B cell (primary cell): ENCODE measurements around the gene MROH8. TPM values are rescaled to one million over a fixed set of nuclear protein-coding genes. Genes with fewer than 3 reads are reported as not detected.

Source experiments
- ATAC-seq: fragments of 200-7000 bp; cut with Tn5 transposase; one replicate; pipeline ENCODE4 v1.10.0; 2021; ENCODE audit warnings: low read depth, mild to moderate bottlenecking, moderate number of reproducible peaks, moderate library complexity
- CTCF ChIA-PET: fragments of 350-600 bp; sonication (Branson Sonifier 250); formaldehyde crosslinking; loops from one replicate; lab custom pipeline; 2021; ENCODE audit warnings: antibody characterized with exemption, inconsistent platforms; lab: Charles Lee
- POLR2A ChIA-PET: fragments of 350-600 bp; sonication (Branson Sonifier 250); formaldehyde crosslinking; loops from one replicate; lab custom pipeline; 2021; ENCODE audit warnings: antibody characterized with exemption; lab: Charles Lee
- DNase-seq: peaks from one replicate; pipeline ENCODE4 v3.0.0; 2013
- H2AFZ ChIP-seq: 2 replicates; pipeline ENCODE4 v1.6.1; 2012; ENCODE audit warnings: mild to moderate bottlenecking, low read depth, low read length; ENCODE audit not compliant: insufficient read depth, poor library complexity, severe bottlenecking
- H3K27ac ChIP-seq, 2 donors: 1 replicate in 1 of 2; 2 replicates in 1 of 2; pipeline ENCODE4 v1.5.1; 2012 to 2013; ENCODE audit warnings: low read length in 2 of 2, mild to moderate bottlenecking in 2 of 2, moderate library complexity in 1 of 2
- H3K27me3 ChIP-seq, 4 experiments: fragments of 200-600 bp in 1 of 4; sonication (generic) in 1 of 4; replicated peaks in 1 of 4; 1 replicate in 2 of 4; 2 replicates in 2 of 4; pipeline versions ENCODE4 v1.6.1 to v1.7.0; 2013 to 2016; ENCODE audit warnings: low read length in 3 of 4, mild to moderate bottlenecking in 2 of 4, mixed read lengths in 1 of 4, moderate library complexity in 1 of 4; ENCODE audit not compliant: insufficient read depth in 4 of 4, control insufficient read depth in 3 of 4; ENCODE audit errors: control extremely low read depth in 1 of 4
- H3K36me3 ChIP-seq, 2 experiments: replicated peaks in 1 of 2; 1 replicate in 1 of 2; 2 replicates in 1 of 2; pipeline versions ENCODE4 v1.6.1 to v1.7.1; 2013; ENCODE audit warnings: low read length in 1 of 2; ENCODE audit not compliant: insufficient read depth in 2 of 2, control insufficient read depth in 1 of 2; ENCODE audit errors: control extremely low read depth in 1 of 2, extremely low read depth in 1 of 2
- H3K4me1 ChIP-seq, 2 donors: fragments of 200-600 bp in 1 of 2; sonication (generic) in 1 of 2; 1 replicate in 1 of 2; 2 replicates in 1 of 2; pipeline versions ENCODE4 v1.5.1 to v1.6.1; 2013 to 2017; ENCODE audit warnings: low read length in 2 of 2; ENCODE audit not compliant: control insufficient read depth in 2 of 2, insufficient read depth in 2 of 2
- H3K4me2 ChIP-seq: replicated peaks from 2 replicates; pipeline ENCODE3; 2012; ENCODE audit warnings: mild to moderate bottlenecking, low read depth, low read length; ENCODE audit not compliant: poor library complexity, severe bottlenecking
- H3K4me3 ChIP-seq, 5 experiments: fragments of 200-600 bp in 1 of 5; sonication (generic) in 1 of 5; 1 replicate in 3 of 5; 2 replicates in 2 of 5; pipeline versions ENCODE4 v1.5.1 to v1.7.0; 2011 to 2016; ENCODE audit warnings: low read length in 4 of 5, mild to moderate bottlenecking in 4 of 5, low read depth in 2 of 5, control low read depth in 1 of 5, moderate library complexity in 1 of 5; ENCODE audit not compliant: insufficient read depth in 1 of 5; ENCODE audit errors: control extremely low read depth in 1 of 5, extremely low read depth in 1 of 5
- H3K79me2 ChIP-seq: fragments of 200-600 bp; sonication (generic); one replicate; pipeline ENCODE4 v1.6.0; 2016; ENCODE audit warnings: low read length; ENCODE audit not compliant: control insufficient read depth, insufficient read depth
- H3K9ac ChIP-seq: fragments of 200-600 bp; sonication (generic); 2 replicates; pipeline ENCODE4 v1.6.1; 2017; ENCODE audit warnings: mild to moderate bottlenecking, low read length, moderate library complexity
- H3K9me3 ChIP-seq, 3 donors: one replicate each; pipeline versions ENCODE4 v1.6.1 to v1.7.1; 2013; ENCODE audit warnings: low read length in 2 of 3; ENCODE audit not compliant: control insufficient read depth in 2 of 3, insufficient read depth in 1 of 3; ENCODE audit errors: control extremely low read depth in 1 of 3
- H4K20me1 ChIP-seq: 2 replicates; pipeline ENCODE4 v1.6.0; 2012; ENCODE audit warnings: mild to moderate bottlenecking, low read length; ENCODE audit not compliant: insufficient read depth, control insufficient read depth, poor library complexity, severe bottlenecking
- H3K27ac Mint-ChIP-seq: one replicate; pipeline ENCODE4 v1.8.0; 2021; ENCODE audit warnings: mixed read lengths
- H3K27me3 Mint-ChIP-seq: one replicate; pipeline ENCODE4 v1.8.0; 2021; ENCODE audit warnings: mixed read lengths
- H3K4me1 Mint-ChIP-seq: one replicate; pipeline ENCODE4 v1.8.0; 2021; ENCODE audit warnings: mixed read lengths
- H3K4me3 Mint-ChIP-seq: one replicate; pipeline ENCODE4 v1.8.0; 2021; ENCODE audit warnings: mixed read lengths
- H3K9me3 Mint-ChIP-seq: one replicate; pipeline ENCODE4 v1.8.0; 2022; ENCODE audit warnings: mixed read lengths; ENCODE audit not compliant: insufficient read depth
- EZH2 ChIP-seq: IDR thresholded peaks from 2 replicates; pipeline ENCODE4 v1.6.1; 2012; ENCODE audit warnings: borderline replicate concordance, low read depth, mild to moderate bottlenecking, moderate library complexity, low read length; ENCODE audit not compliant: insufficient read depth, poor library complexity, severe bottlenecking
- WGBS: methylation state at CpG from one replicate; pipeline ENCODE4 v1.1.5; 2013; ENCODE audit warnings: missing lambda C conversion rate; ENCODE audit not compliant: insufficient coverage; 5-methylcytosine and 5-hydroxymethylcytosine counted together
- intact Hi-C: fragments of 100-400 bp; cut with micrococcal nuclease; formaldehyde crosslinking; loops from one replicate; pipeline ENCODE4 v1.10.0; 2022
- polyA plus RNA-seq: library from polyadenylated mRNA; depleted of rRNA; stranded (reverse); fragments of >200 nt; gene quantifications from 2 replicates; pipeline ENCODE4 v1.2.3, GENCODE V29; 2012
- total RNA-seq, 2 donors: library from RNA; stranded (reverse); fragments of 120-200 nt in 1 of 2; gene quantifications; 1 replicate in 1 of 2; 2 replicates in 1 of 2; pipeline versions ENCODE4 v1.2.3 to v1.2.4, GENCODE V29; 2013 to 2022
- TF ChIP-seq, protein P1 (sequence below): fragments of 200-600 bp; IDR thresholded peaks from one replicate; pipeline ENCODE4 v1.8.0; 2022; ENCODE audit warnings: antibody characterized with exemption, mild to moderate bottlenecking

MROH8 gene
- total and polyA plus RNA-seq, 2 donors (not counting 1 experiment from before 2014, with no cell fraction given) = 3.8 to 4.6 TPM

GRCh38 chr20:37102571-37102970 lies 76.8 kb downstream of the MROH8 start:
- no peak overlapping the region for H2AFZ ChIP-seq
- H3K4me2 ChIP-seq = no peak overlapping the region
- intact Hi-C loops = no loop called here
- H3K4me3 ChIP-seq = no peak overlapping the region
- DNase-seq (no peak), ATAC-seq (no peak)
- no peak overlapping the region for H3K27ac Mint-ChIP-seq
- H3K9me3 Mint-ChIP-seq = no peaks in the 10 kb centered on the region
- POLR2A ChIA-PET = no interaction called here
- no peaks in the 10 kb centered on the region for H3K4me1 ChIP-seq
- no peak overlapping the region for H3K4me3 Mint-ChIP-seq
- H3K36me3 ChIP-seq = no peaks in the 10 kb centered on the region
- no peaks in the 10 kb centered on the region for H3K27me3 Mint-ChIP-seq
- no peaks in the 10 kb centered on the region for H3K4me1 Mint-ChIP-seq
- H3K27me3 ChIP-seq = no peaks in the 10 kb centered on the region
- 90% methylated on average over 4 of the region's 6 CpGs for WGBS
- H3K27ac ChIP-seq = no peak overlapping the region
- TF ChIP-seq, protein P1, sequence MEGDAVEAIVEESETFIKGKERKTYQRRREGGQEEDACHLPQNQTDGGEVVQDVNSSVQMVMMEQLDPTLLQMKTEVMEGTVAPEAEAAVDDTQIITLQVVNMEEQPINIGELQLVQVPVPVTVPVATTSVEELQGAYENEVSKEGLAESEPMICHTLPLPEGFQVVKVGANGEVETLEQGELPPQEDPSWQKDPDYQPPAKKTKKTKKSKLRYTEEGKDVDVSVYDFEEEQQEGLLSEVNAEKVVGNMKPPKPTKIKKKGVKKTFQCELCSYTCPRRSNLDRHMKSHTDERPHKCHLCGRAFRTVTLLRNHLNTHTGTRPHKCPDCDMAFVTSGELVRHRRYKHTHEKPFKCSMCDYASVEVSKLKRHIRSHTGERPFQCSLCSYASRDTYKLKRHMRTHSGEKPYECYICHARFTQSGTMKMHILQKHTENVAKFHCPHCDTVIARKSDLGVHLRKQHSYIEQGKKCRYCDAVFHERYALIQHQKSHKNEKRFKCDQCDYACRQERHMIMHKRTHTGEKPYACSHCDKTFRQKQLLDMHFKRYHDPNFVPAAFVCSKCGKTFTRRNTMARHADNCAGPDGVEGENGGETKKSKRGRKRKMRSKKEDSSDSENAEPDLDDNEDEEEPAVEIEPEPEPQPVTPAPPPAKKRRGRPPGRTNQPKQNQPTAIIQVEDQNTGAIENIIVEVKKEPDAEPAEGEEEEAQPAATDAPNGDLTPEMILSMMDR = no peak
- no peak for TF ChIP-seq EZH2
- H3K9ac ChIP-seq = no peak overlapping the region
- CTCF ChIA-PET = no interaction called here
- H3K9me3 ChIP-seq = no peaks in the 10 kb centered on the region
- no peaks in the 10 kb centered on the region for H3K79me2 ChIP-seq
- no peaks in the 10 kb centered on the region for H4K20me1 ChIP-seq

DNA sequence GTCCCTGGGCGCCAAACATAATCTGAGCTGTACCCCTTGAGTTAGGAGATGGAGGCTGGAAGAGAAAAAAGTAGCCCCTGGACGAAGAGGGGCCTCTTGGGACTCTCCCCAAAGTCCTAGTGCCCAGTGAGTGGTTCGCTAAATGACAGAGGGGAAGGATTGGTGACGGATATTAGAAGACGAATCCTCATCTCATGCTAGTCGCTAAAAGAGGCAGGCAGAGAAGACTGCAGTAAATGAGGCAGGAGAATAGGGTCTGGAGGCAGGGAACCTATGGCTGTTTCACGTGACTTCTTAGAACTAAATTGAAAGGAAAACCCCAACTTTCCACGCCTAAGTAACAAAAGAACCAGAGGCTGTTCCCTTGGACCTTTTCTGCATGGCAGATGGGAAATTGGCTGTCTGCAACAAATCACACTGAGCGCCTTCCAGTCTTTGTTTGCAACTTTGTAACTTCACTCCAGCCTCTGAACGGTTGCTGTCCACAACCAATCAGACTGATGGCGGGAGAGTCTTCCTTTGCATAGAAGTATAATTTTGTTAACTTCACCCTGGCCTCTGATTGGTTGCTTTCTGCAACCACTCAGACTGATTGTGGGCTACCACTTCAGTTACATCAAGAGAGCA lies 82.8 kb downstream of the MROH8 start:
- ChIA-PET CTCF (interaction anchor here (0.9 kb wide), 1 partner anchor 83 kb away, joined by 4 read pairs; the partner anchor contains the start of genes MROH8 and RPN2), POLR2A (interaction anchor here (1.1 kb wide), 1 partner anchor 88 kb away, joined by 4 read pairs; no protein-coding TSS in a partner anchor)
- H2AFZ ChIP-seq = peak overlapping the region; percentile 96
- Mint-ChIP-seq H3K27ac (peak overlapping the region; percentile 100), H3K27me3 (no peaks in the 10 kb centered on the region), H3K9me3 (no peaks in the 10 kb centered on the region), H3K4me3 (peak overlapping the region; percentile 98), H3K4me1 (peaks cover 28% of the 10 kb centered on the region)
- intact Hi-C loops = loop anchor here (1.0 to 10.0 kb wide), 6 partner anchors 54 to 1144 kb away; partner anchors contain the start of genes SAMHD1 and SCAND1
- H3K9me3 ChIP-seq = no peaks in the 10 kb centered on the region
- H3K4me1 ChIP-seq = peaks cover 13 to 28% of the 10 kb centered on the region in 2 donors
- H3K27me3 ChIP-seq = no peaks in the 10 kb centered on the region
- WGBS = 75% methylated on average over 9 of the region's 11 CpGs
- ATAC-seq (no peak), DNase-seq (no peak)
- no peaks in the 10 kb centered on the region for H3K36me3 ChIP-seq
- peak overlapping the region in 3 of 5 experiments; percentile 70 to 75 (median 73) for H3K4me3 ChIP-seq
- H4K20me1 ChIP-seq = no peaks in the 10 kb centered on the region
- peak overlapping the region; percentile 79 for H3K9ac ChIP-seq
- H3K79me2 ChIP-seq = peaks cover 36% of the 10 kb centered on the region
- peak overlapping the region; percentile 88 to 95 for H3K27ac ChIP-seq
- peak overlapping the region; percentile 82 for H3K4me2 ChIP-seq
- no peak for TF ChIP-seq EZH2
- TF ChIP-seq, protein P1 = peak; percentile 1
